ENCODE results near the gene PCDH15. TPM values are rescaled to one million over a fixed set of nuclear protein-coding genes. Genes with fewer than 3 reads are reported as not detected.

PCDH15 gene
- total RNA-seq, 1 donor from 2014 or later = not detected

DNA sequence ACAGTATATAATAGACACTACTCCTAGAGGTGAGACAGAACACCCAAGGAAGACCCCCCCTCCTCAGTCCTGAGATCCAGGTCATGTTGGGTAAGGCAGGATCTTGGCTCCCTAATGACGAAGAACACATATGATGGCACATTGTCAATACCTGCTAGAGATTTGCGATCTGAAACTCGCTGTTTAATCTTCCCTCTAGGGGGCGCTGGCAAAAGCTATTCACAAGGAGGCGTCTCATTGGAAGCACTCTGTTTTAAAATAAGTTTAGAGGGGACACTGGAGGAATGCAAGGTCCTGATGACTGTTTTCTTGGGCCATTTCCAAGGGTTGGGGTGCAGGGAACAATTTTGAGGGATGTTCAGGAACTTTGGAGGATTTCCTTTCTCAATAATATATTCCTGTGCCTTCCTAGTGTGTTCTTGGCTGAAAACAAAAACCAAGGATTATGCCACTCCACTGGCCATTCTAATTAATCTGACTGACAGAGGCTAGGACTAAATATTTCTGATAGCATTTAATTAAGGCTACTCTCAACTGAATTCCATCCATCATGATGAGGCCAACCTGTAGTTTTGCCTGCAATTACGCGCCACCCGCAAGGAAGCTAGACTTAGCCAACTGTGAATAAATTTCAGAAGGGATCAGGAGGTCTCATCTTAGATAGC, 1014.7 kb downstream of the PCDH15 start:
- DNase-seq (ENCODE audit: low spot score in 2 of 2) = no peak
- no peak overlapping the region for H3K27ac ChIP-seq
- TF ChIP-seq, protein P1, sequence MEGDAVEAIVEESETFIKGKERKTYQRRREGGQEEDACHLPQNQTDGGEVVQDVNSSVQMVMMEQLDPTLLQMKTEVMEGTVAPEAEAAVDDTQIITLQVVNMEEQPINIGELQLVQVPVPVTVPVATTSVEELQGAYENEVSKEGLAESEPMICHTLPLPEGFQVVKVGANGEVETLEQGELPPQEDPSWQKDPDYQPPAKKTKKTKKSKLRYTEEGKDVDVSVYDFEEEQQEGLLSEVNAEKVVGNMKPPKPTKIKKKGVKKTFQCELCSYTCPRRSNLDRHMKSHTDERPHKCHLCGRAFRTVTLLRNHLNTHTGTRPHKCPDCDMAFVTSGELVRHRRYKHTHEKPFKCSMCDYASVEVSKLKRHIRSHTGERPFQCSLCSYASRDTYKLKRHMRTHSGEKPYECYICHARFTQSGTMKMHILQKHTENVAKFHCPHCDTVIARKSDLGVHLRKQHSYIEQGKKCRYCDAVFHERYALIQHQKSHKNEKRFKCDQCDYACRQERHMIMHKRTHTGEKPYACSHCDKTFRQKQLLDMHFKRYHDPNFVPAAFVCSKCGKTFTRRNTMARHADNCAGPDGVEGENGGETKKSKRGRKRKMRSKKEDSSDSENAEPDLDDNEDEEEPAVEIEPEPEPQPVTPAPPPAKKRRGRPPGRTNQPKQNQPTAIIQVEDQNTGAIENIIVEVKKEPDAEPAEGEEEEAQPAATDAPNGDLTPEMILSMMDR (IDR thresholded peaks at IDR 0.05) = no peak
- H3K4me3 ChIP-seq = no peak overlapping the region
- H3K4me1 ChIP-seq = no peaks in the 10 kb centered on the region
- H3K27me3 ChIP-seq = no peaks in the 10 kb centered on the region
- no peaks in the 10 kb centered on the region for H3K9me3 ChIP-seq
- intact Hi-C loops (cut with DNase I) = no loop called here
- H3K36me3 ChIP-seq = no peaks in the 10 kb centered on the region

DNA sequence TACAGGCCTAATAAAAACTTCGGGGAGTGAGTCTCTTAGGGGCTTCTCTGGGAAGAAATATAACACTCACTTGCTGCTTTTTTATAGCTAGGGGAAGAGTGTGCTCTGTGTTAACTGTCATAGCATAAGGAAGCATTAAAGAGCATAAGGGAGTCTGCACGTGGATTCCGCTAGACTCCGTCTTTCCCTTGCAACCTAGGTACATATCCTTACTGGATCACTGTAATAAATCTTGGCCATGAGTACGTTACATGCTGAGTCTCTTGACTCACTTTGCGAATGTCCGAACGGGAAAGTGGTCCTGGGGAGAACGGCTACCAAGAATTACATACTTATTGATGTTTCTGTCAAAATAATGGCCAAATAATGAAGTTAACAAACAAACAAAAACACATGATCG, 1029.3 kb downstream of the PCDH15 start:
- Histone ChIP-seq H3K36me3 (no peaks in the 10 kb centered on the region), H3K4me3 (no peak overlapping the region), H3K9me3 (no peaks in the 10 kb centered on the region), H3K27ac (no peak overlapping the region), H3K4me1 (no peaks in the 10 kb centered on the region), H3K27me3 (no peaks in the 10 kb centered on the region)
- intact Hi-C loops (cut with DNase I) = no loop called here
- TF ChIP-seq, protein P1 (IDR thresholded peaks at IDR 0.05) = no peak
- DNase-seq (ENCODE audit: low spot score in 2 of 2) = no peak

DNA sequence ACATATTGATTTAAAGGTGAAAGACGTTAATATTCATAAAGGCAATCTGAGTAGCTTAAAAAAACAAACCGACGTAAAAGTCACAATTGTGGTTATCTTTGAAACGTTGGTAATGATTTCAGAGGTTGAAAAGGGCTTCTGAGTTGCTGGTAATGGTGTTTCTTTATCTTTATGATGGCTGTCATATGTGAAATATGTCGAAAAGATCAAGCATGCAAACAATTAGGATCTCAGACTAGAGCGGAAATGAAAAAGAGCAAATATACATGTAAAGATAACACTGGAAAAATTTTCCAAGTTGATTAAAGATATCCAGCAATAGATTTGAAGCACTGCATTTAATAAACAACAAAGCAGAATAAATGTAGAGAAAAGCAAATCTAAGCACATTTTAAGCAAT, 1030.1 kb downstream of the PCDH15 start:
- Histone ChIP-seq H3K27ac (no peak overlapping the region), H3K9me3 (no peaks in the 10 kb centered on the region), H3K4me1 (no peaks in the 10 kb centered on the region), H3K36me3 (no peaks in the 10 kb centered on the region), H3K27me3 (no peaks in the 10 kb centered on the region), H3K4me3 (no peak overlapping the region)
- DNase-seq (ENCODE audit: low spot score in 2 of 2) = no peak
- TF ChIP-seq, protein P1 (IDR thresholded peaks at IDR 0.05) = no peak
- intact Hi-C loops (cut with DNase I) = no loop called here

DNA sequence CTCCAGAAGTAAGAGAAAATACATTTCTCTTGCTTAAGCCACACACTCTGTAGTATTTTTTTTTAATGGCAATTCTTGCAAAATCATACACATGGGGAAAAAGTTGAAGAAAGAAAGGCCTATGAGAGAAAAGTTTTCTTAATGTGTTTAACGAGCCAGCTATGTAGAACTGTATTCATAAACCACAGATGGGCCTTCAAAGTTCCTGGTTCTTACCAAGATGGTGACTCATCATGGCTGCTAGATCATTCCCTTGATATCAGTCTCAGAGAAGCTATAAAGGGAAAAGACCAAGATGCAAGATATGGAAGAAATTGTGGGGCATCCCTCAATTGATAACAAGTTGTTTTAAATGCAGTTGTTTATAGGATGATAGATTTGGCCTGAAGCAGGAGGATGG, 1035.7 kb downstream of the PCDH15 start:
- H3K27ac ChIP-seq = no peak overlapping the region
- no peaks in the 10 kb centered on the region for H3K27me3 ChIP-seq
- H3K36me3 ChIP-seq = no peaks in the 10 kb centered on the region
- H3K4me3 ChIP-seq = no peak overlapping the region
- DNase-seq (ENCODE audit: low spot score in 2 of 2) = no peak
- H3K4me1 ChIP-seq = no peaks in the 10 kb centered on the region
- intact Hi-C loops (cut with DNase I) = no loop called here
- TF ChIP-seq, protein P1 (IDR thresholded peaks at IDR 0.05) = no peak
- H3K9me3 ChIP-seq = no peaks in the 10 kb centered on the region

DNA sequence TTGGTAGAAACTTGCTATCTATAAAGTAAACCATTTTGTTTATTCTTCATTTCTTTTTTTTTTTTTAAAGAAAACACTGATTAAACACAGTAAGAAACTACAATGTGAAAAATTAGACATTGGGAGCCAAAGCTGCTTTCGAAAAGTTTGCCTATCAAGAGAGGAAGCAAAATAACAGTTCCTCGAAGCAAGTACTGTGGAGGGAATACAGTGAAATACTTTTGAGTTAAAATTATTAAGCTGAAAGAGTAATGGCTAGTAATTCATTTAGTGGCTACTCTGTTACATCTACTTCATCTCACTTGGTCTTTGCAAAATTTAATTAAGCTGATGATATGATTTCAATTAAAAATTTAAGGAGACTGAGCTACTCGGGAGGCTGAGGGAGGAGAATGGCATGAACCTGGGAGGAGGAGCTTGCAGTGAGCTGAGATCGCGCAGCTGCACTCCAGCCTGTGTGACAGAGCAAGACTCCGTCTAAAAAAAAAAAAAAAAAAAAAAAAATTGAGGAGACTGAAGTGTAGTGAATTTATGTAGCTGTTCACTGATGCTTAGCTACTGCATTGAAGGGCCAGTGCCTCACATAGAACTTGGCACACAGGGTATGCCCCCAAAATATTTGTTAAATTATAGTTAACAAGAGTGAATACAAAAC, 1046.3 kb downstream of the PCDH15 start:
- Histone ChIP-seq H3K4me3 (no peak overlapping the region), H3K27ac (no peak overlapping the region), H3K9me3 (no peaks in the 10 kb centered on the region), H3K27me3 (no peaks in the 10 kb centered on the region), H3K4me1 (no peaks in the 10 kb centered on the region), H3K36me3 (no peaks in the 10 kb centered on the region)
- intact Hi-C loops (cut with DNase I) = no loop called here
- TF ChIP-seq, protein P1 (IDR thresholded peaks at IDR 0.05) = no peak
- DNase-seq (ENCODE audit: low spot score in 2 of 2) = no peak
